Coronary artery (tissue), 2 donors: ENCODE results near the gene CCBE1.

ENCODE experiments used
- DNase-seq: peaks from one replicate; pipeline ENCODE4 v3.0.0-alpha.2; 2017; ENCODE audit warnings: low spot score
- H3K27ac ChIP-seq, 2 donors: fragments of 200-600 bp; sonication (generic); one replicate each; pipeline ENCODE4 v1.5.1; 2016 to 2019
- H3K4me3 ChIP-seq: fragments of 200-600 bp; sonication (generic); 2 replicates; pipeline ENCODE4 v1.5.1; 2016; ENCODE audit warnings: mild to moderate bottlenecking, moderate library complexity
- TF ChIP-seq, protein P1 (sequence below): fragments of 200-600 bp; sonication (generic); IDR thresholded peaks from one replicate; pipeline ENCODE4 v1.5.1; 2019; ENCODE audit warnings: antibody characterized with exemption

The CCBE1 gene

DNA sequence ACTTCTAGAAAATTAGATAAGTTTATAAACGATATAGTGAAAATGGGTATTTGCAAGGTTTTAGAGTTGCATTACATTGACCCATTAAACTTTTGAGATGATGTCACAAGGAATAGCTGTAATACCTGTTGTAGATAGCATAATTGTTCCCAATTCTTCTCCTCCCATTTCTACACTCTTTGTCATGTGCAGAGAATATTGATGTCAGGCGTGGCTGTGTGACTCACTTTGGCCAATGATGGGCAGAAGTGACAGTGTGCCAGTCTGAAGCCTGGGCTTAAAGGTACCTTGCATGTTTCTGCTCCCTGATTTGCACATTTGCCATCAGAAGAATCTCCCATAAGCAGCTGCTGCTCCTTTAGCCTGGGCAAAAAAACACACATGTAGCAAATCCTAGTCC, 26.9 kb upstream of the CCBE1 start:
- Histone ChIP-seq H3K27ac (no peak overlapping the region), H3K4me3 (no peak overlapping the region)
- TF ChIP-seq, protein P1, sequence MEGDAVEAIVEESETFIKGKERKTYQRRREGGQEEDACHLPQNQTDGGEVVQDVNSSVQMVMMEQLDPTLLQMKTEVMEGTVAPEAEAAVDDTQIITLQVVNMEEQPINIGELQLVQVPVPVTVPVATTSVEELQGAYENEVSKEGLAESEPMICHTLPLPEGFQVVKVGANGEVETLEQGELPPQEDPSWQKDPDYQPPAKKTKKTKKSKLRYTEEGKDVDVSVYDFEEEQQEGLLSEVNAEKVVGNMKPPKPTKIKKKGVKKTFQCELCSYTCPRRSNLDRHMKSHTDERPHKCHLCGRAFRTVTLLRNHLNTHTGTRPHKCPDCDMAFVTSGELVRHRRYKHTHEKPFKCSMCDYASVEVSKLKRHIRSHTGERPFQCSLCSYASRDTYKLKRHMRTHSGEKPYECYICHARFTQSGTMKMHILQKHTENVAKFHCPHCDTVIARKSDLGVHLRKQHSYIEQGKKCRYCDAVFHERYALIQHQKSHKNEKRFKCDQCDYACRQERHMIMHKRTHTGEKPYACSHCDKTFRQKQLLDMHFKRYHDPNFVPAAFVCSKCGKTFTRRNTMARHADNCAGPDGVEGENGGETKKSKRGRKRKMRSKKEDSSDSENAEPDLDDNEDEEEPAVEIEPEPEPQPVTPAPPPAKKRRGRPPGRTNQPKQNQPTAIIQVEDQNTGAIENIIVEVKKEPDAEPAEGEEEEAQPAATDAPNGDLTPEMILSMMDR = no peak
- DNase-seq = no peak

DNA sequence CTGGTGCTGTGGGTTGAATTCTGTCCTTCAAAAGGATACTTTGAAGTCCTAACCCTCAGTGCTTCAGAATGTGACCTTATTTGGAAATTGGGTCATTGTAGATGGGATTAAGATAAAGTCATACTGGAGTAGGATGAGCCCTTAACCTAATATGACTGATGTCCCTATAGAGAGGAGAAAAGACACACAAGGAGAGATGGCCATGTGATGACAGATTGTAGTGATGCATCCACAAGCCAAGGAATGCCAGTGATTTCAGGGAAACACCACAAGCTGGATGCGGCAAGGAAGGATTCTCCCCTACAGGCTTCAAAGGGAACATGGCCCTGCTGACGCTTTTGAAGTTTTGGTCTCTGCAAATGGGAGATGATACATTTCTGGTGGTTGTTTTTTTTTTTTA, 24.7 kb upstream of the CCBE1 start:
- TF ChIP-seq, protein P1 = no peak
- Histone ChIP-seq H3K27ac (no peak overlapping the region), H3K4me3 (no peak overlapping the region)
- DNase-seq = no peak

DNA sequence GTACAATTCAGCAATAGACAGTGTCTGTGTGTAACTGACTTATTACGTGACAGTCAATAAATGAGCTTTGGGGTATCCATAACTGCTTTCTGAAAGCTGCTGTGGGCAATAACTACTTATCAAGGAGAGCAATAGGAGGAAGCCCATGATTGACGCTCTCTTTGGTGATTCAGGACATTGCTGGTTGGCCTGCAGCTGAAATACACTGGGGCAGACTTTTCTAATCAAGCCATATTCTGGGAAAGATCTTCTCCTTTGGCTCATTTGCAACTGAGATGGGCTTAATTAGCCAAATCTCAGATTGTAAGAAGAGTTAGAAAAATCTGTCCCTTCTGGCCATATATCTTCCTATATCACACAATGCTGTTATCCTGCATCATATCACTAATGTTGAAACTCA, 24.0 kb upstream of the CCBE1 start:
- TF ChIP-seq, protein P1 = no peak
- H3K27ac ChIP-seq = no peak overlapping the region
- H3K4me3 ChIP-seq = no peak overlapping the region
- no peak for DNase-seq

DNA sequence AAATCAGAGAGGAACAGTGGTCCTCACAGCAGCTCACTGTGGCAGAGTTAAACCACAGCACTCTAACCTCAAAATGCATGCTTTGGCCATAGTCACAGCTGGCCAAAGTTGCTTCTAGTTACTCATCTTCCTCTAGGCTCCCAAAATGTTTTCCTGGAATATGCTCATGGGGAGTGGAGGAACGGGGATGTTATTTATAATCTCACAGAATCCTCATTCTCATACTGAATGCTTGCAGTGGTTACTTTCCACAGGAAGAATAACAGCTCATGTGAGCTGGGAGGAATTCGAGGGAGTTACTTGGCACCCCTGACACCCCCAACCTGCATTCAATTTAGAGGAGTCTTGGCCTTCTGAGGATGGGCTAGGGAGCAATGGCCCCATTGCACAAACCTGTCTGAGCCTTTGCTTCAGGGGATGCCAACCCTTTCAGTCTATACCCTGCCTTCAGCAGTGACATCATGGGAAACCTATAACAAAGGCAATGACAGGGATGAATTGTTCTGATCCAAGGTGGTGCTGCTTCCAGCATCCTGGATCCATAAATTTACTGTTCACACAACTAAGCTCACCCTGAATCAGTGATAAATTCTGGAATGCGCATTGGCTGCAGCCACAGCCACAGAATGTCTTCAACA, 22.4 kb upstream of the CCBE1 start:
- Histone ChIP-seq H3K27ac (no peak overlapping the region), H3K4me3 (no peak overlapping the region)
- TF ChIP-seq, protein P1 = no peak
- DNase-seq = no peak

DNA sequence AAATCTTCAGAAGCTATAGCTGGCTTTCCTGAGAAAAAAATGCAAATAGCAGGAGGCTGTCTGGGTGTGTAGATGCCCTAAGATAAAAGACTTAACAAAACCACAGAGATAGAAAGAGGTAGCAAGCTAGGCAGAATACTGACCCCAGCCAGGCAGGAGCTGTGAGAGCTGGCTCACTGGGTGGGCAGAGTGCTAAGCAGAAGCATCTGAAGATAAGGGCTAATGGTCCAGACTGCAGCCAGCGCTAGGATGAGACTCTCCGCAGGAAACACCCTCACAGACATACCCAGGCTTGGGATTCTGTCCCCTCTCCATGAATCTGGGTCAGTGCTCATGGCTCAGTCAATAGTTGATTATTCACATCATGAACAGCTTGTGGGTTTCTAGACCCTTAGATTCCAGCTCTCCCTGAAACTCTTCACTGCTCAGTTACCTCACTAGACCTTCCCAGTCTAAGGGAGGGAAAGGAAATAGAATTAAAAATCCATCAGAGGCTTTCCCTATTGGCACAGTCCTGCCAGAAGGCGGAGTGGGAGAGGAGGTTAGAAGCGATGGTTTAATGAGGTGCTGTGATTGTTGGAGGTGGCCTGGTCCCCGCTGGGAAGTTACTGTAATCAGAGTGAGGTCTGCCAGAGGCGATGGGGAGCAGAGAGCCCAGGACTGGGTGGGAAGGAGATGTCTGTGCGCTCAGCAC, 21.4 kb upstream of the CCBE1 start:
- Histone ChIP-seq H3K27ac (no peak overlapping the region), H3K4me3 (no peak overlapping the region)
- TF ChIP-seq, protein P1 = no peak
- DNase-seq = no peak

- no peak overlapping the region for H3K4me3 ChIP-seq
- TF ChIP-seq, protein P1 = no peak
- no peak overlapping the region for H3K27ac ChIP-seq
- DNase-seq = no peak
Observed at GRCh38 chr18:59718108-59718463, 20.9 kb upstream of the CCBE1 start.

DNA sequence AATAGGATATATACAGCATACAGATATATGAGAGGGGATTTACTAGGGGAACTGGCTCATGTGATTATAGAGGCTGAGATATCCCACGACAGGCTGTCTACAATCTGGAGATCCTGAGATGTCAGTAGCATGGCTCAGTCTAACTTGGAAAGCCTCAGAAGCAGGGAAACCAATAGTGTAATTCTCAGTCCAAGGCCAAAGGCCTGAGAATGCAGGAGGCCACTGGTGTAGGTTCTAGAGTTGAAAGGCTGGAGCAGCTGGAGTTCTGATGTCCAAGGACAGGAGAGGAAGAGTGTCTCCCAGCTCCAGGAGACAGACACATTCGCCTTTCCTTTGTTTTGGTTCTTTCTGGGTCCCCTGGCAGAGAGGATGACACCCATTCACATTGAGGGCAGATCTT, 20.1 kb upstream of the CCBE1 start:
- TF ChIP-seq, protein P1 = no peak
- Histone ChIP-seq H3K4me3 (no peak overlapping the region), H3K27ac (no peak overlapping the region)
- DNase-seq = no peak
